GM19468 (cell line): ENCODE results near the gene FOXL1.

Experiments used
- ATAC-seq: cut with Tn5 transposase; IDR thresholded peaks from one replicate; pipeline ENCODE4 v1.9.1; 2021; ENCODE audit warnings: mild to moderate bottlenecking, moderate library complexity, moderate number of reproducible peaks; ENCODE audit not compliant: unreplicated experiment; ENCODE audit errors: extremely low read depth

FOXL1 gene

DNA sequence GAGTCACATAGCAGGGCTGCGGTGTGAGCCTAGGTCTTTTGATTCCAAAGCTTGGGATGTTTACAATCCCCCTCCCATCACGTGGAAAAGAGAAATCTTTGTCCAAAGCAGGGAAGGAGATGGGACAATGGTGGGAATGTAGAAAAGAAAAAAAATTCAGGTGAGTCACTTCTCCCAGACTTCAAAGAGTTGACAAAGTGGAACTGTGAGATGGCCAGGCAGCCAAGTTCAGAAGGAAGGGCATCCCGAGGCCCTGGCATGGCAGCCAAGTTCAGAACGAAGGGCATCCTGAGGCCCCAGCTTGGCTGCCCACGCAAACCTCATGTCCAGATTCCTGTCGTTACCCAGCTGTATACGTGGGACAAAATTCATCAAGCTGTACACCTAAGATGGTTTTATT, 47.5 kb downstream of the FOXL1 start:
- no peak for ATAC-seq

DNA sequence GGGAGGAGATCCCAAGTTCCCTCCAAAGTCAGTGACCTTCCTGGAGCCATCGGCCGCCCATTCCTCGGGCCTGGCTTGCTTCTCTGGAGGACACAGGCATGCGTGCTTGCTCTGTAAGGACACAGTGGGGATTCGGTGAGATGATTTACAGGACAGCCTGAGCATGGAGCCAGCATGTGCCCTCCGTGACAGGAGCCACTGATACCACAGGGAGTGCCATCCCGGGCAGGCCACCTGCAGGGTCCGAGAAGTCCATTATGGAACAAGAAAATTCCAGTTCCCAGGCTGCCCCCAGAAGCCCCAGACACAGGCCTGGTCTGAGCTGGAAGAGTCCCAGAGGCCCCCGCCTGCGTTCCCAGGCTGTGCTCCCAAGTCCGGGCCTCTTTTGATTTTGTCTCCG, 47.9 kb downstream of the FOXL1 start:
- ATAC-seq = no peak

DNA sequence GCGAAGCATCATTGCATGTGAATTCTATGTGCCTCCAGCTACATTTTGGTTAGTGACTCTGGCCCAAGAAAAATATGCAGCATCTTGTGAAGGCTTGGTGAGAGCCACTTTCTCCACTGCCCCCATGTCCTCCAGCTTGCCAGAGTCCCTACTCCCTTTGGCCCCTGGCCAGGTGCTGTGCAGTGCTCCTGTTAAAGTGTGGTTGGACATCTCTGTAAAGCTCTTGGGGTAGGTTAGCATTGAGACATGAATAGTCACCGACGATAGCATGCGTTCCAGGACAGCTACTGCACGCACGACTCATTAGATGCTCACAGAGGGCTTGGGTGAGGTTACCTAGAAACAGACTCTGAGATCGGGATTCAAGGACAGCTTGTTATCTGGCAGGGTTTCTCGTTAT, 48.6 kb downstream of the FOXL1 start:
- no peak for ATAC-seq

DNA sequence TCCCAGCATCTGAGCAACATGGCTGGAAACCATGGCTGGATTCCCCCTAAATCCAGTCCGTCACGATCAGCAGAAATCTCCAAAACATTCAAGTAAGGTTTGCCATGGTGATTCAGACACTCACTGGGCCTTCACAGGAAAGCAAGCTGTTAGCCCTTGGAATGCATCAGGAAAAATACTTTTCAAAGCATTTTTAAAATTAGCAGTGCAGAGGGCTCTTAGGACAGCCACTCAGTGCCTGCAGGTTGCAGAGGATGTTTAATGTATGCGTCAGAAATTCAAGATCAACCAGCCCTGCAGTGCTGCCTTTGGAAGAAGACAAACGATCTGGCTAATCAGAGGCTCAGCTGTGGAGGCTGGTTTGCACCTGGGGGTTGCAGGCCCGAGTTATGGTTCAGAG, 50.3 kb downstream of the FOXL1 start:
- ATAC-seq = no peak

DNA sequence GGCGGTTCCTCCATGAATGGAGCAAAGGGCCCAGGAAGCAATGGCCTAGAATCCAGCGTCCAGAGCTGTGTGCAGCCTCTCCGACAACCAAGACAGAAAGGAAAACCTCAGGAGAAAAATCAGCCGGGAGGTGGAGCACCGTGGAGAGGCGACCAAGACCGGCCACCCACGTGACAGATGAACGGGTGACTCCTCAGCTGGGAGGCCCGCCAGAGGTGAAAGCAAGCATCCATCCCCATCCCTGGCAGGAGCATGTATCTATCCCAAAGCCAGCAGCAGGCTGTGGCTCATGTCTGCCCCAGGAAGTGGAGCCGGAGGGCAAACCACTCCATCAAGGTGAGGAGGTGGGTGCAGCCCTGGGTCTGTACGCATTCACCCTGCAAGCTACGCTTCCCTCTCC, 52.1 kb downstream of the FOXL1 start:
- ATAC-seq = no peak

DNA sequence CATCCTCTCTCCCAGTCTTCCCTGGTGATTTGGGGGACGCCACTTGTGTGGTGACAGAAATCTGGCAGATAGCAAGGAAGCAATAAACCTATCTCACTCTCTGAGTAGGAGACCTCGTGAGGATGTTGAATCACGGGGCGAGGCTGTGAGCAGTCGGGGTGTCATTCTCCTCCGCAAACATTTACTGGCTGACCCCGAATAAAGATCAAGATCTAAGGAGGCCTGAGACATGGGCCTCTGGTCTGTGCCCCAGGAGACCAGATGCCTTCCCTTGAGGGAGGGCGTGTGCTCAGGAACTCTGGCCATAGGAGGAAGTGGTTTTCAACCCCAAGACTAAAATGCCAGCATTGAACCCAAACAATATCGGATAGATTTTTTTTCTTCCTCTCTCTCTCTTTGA, 53.1 kb downstream of the FOXL1 start:
- no peak for ATAC-seq
